Dermis microvascular lymphatic vessel endothelial cell (primary cell): Measurements from ENCODE around the gene MELTF. TPM values are rescaled to one million over a fixed set of nuclear protein-coding genes. Genes with fewer than 3 reads are reported as not detected.
A peak's percentile ranks its signal among the peaks of the same experiment; 100 is the strongest.
"Not testable (repeated sequence)": the region's sequence is repeated elsewhere in the genome, so short reads cannot be mapped to it uniquely, and the experiment has no call there.

Experiments
- DNase-seq, 2 donors: peaks; one replicate each; pipeline versions ENCODE4 v3.0.0 to v3.0.0-alpha.2; 2010; ENCODE audit warnings: low read depth in 2 of 2
- total RNA-seq: library from RNA; depleted of rRNA; stranded (reverse); fragments of >200 nt; gene quantifications from 2 replicates; pipeline ENCODE4 v1.2.1, GENCODE V29; 2014

MELTF gene
- total RNA-seq = 0.63 and 1.9 TPM in 2 replicates

GRCh38 chr3:197029511-197030167 lies at the start of gene MELTF:
Gene MELTF (minus strand): TSS chr3:197029817. CDS start chr3:197029702, 115 bp downstream.
- peak in 1 of 2 donors; percentile 25 for DNase-seq

GRCh38 chr3:197076415-197076814 lies 46.8 kb upstream of the MELTF start:
- DNase-seq = no peak

- no peak for DNase-seq
These were observed 38.5 kb upstream of the MELTF start for GRCh38 chr3:197068077-197068476.

GRCh38 chr3:197064771-197065170 lies 35.2 kb upstream of the MELTF start:
- DNase-seq = no peak

GRCh38 chr3:197062446-197062845 lies 32.8 kb upstream of the MELTF start:
- no peak for DNase-seq

- DNase-seq = not testable (repeated sequence)
These were observed 22.0 kb upstream of the MELTF start for GRCh38 chr3:197051637-197052036.

GRCh38 chr3:197050511-197050910 lies 20.9 kb upstream of the MELTF start:
- no peak for DNase-seq

GRCh38 chr3:197042539-197042938 lies 12.9 kb upstream of the MELTF start:
- DNase-seq = no peak

GRCh38 chr3:197041875-197042488 lies 12.4 kb upstream of the MELTF start:
- DNase-seq = no peak

- DNase-seq = no peak
These were observed 11.0 kb upstream of the MELTF start for GRCh38 chr3:197040658-197041057.

- DNase-seq = no peak
These were observed 9.3 kb upstream of the MELTF start for GRCh38 chr3:197038679-197039462.

GRCh38 chr3:197035577-197035976 lies 6.0 kb upstream of the MELTF start:
- no peak for DNase-seq

- peak in 1 of 2 donors; percentile 32 for DNase-seq
These were observed 5.2 kb upstream of the MELTF start for GRCh38 chr3:197034778-197035177.

- not testable (repeated sequence) for DNase-seq
These were observed 4.1 kb upstream of the MELTF start for GRCh38 chr3:197033764-197034163.

- peak; percentile 92 to 97 for DNase-seq
These were observed 2.0 kb upstream of the MELTF start for GRCh38 chr3:197031315-197032285.

- no peak for DNase-seq
These were observed 1.0 kb upstream of the MELTF start for GRCh38 chr3:197030379-197031314.

GRCh38 chr3:197028728-197029510 lies 698 bp downstream of the MELTF start:
- no peak for DNase-seq

- DNase-seq = no peak
These were observed 1.5 kb downstream of the MELTF start for GRCh38 chr3:197027896-197028727.
